Measurements from ENCODE around the gene TOR4A.

DNA sequence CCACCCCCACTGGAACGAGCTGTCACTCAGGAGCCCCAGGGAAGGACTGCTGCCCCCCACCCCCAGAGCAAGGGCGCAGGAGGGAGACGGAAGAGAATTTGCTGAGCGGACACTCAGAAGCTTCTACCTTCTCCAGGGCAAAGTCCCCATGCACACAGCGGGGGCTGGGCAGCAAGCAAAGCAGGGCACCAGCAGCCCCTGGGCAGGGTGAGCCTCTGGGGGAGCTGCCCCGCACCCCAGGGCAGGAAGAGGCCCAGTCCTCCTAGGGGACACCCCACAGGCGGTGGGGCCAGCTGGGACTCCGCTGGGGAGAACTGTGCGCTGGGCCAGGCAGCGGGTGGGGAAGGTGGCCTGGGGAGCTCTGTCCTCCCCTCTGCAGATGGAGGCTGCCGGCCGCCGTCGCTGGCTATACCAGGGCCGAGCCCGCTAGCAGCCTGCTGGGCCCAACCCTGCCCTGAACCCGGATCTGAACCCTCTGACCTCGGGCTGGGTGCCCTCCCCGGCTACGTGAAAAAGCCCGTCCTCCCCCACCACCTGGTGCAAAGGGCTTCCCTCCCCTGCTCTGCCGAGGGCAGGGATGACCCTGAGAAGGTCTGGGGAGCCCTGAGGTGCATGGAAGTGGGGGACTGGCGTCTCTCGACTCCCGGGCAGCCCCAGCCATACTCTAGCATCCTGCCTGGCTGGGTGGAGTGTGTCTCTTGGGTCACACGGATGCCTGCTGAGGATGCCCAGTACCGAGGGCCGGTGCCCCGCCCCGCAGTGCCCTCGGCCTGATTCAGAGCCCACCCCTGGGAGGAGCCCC lies 47.4 kb upstream of the TOR4A start:
- TF ChIP-seq EZH2 (IDR thresholded peaks at IDR 0.05) = no peak
- no peak for TF ChIP-seq POLR2AphosphoS5 (IDR thresholded peaks at IDR 0.05; ENCODE audit: borderline replicate concordance, low read depth, low read length)
- no peak for TF ChIP-seq FOXP2 (optimal IDR thresholded peaks at IDR 0.05; ENCODE audit: control extremely low read depth, extremely low read length, insufficient read depth)

All from SK-N-MC (cell line).